GM18520 (cell line): ENCODE results near the gene ALOX15.
"Not testable (repeated sequence)": the region's sequence is repeated elsewhere in the genome, so short reads cannot be mapped to it uniquely, and the experiment has no call there.

ENCODE experiments used
- ATAC-seq: cut with Tn5 transposase; IDR thresholded peaks from one replicate; pipeline ENCODE4 v1.9.1; 2021; ENCODE audit not compliant: unreplicated experiment

Gene ALOX15

DNA sequence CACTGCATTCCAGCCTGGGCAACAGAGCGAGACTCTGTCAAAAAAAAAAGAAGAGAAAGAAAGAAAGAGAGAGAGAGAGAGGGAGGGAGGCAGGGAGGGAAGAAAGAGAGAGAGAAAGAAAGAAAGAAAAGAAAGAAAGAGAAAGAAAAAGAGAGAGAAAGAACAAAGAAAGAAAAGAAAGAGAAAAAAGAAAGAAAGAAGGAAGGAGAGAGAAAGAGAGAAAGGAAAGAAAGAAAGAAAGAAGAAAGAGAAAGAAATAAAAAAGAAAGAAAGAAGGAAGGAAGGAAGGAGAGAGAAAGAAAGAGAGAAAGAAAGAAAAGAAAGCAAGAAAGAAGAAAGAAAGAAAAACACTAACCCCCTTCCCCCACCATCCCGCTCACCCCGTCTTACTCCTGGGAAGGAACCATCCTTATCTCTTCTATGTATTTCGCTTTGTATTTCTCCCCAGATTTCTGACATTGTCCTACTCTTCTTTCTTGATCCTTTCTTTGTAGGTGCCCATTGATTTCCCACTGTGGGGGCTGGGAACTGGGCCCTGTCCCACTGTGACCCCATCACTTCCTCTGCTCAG is 20.9 kb downstream of the ALOX15 start:
- ATAC-seq: no peak

GRCh38 chr17:4617590-4618351 is 23.7 kb downstream of the ALOX15 start:
- ATAC-seq: no peak

DNA sequence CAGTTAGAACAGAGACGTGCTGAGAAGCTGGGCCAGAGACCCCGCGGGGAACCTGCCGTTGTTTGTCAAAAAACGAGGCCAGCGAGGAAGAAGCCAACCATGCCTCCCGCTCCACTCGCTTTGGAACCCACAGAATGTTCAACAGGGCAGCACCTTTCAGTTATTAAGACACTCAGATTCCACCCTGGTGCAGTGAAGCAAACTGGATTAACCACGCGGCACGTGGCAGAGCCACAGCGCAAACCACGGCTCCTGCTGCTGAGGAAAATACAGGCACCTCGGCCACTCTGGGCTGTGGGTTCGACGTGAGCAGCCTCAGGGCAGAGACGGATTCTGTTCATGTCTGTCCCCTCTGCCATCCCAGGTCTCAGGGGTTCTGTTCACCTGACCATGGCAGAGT is 24.4 kb downstream of the ALOX15 start:
- ATAC-seq: no peak

GRCh38 chr17:4616476-4616875 is 25.0 kb downstream of the ALOX15 start:
- ATAC-seq: no peak

- ATAC-seq: no peak
Measured at GRCh38 chr17:4610656-4611055, 30.8 kb downstream of the ALOX15 start.

DNA sequence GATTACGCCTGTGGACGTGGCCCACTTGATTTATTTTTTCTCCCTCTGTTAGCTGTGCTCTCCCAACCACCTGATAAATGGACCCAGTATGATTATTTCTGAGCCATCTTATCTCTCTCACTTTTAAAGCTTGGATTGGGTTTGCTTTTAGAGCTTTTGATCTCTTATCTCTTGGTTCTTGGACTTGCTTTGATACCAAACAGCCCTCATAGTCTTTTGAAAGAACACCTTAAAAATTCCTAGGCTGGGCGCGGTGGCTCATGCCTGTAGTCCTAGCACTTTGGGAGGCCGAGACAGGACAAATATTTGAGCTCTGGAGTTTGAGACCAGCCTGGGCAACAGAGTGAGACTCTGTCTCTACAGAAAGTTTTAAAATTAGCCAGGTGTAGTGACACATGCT is 31.3 kb downstream of the ALOX15 start:
- ATAC-seq: no peak

DNA sequence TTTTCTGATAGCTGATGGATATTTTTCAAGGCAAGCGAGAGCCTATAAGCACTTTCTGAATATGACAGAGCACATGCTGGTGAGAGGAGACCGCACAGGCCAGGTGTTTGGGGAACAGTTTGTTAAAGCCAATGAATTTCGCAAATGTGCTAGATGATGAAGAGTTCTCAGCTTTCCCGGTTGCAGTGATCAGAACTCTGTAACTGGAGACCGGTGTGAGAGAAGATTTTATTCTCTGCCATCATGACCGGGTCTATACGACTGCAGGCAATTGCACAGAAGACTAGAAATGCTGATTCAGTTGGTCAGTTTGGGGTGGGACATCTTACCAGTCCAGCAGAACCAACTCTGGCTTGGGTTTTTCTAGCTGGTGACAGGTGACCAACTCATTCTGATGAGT is 31.7 kb downstream of the ALOX15 start:
- no peak for ATAC-seq

DNA sequence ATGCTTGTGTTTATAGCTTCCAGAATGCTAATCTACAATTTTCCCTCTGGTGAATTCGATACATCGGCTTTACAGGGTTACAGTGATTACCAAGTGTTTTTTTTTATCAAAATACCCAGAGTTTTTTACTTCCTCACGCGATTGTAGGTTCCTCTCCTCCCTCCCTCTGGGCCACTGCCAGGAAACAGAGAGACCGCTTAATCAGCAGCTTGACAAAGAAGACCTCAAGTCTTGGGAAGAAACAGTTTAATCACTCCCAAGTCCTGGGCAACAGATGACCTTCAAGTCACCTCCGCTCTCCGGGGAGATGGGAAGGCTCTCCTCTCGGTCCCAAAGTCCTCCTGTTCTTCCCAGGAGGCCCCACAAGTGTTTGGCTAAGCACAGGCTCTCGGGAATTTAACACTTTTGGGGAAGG is 33.7 kb downstream of the ALOX15 start:
- no peak for ATAC-seq

DNA sequence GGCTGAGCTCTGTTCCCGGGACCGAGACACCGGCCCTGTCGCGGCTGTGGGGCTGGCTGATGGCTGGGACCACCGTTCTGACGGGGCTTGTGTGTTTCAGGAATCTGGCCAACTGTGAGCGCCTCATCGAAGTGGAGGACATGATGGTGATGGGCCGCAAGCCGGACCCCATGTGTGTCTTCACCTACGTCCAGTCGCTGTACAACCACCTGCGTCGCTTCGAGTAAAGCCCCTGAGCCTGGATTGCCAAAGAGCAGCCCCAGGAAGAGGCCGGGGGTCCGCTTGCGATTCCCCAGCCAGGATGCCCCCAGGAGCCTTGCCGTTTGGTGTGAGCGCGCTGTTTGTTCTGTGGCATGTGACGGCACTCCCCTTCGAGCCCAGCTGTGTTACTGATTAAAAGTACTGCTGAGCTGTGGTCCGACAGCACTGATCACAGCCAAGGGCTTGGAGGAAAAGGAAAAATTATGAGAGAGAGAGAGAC is 34.2 kb downstream of the ALOX15 start:
- ATAC-seq: no peak

DNA sequence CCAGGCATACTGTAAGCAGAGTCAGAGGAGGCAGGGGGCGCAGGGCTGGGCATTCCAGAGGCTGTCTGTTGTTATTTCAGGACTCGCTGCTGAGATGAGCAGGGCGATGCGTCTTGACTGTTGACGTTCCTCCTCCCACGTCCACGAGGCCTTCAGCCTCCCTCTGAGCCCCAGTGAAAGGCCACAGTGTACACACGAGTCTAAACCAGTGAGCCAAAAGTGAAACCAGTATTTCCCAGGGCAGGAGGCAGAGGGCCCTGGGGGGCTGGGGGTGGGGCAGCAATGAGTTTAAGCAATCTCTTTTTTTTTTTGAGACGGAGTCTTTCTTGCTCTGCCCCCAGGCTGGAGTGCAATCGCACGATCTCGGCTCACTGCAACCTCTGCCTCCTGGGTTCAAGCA is 35.7 kb downstream of the ALOX15 start:
- no peak for ATAC-seq

DNA sequence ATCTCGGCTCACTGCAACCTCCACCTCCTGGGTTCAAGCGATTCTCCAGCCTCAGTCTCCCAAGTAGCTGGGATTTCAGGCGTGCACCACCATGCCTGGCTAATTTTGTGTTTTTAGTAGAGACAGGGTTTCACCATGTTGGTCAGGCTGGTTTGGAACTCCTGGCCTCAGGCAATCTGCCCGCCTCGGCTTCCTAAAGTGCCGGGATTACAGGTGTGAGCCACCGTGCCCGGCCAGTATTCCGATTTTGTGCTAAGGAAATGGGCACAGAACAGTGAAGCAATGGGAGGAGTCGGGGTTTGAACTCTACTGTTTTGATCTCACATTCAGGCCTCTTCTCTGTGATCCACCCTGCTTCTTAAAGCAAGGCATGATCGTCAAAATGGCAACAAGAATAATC is 36.7 kb downstream of the ALOX15 start:
- ATAC-seq: not testable (repeated sequence)

- no peak for ATAC-seq
Measured at GRCh38 chr17:4604111-4604644, 37.3 kb downstream of the ALOX15 start.

DNA sequence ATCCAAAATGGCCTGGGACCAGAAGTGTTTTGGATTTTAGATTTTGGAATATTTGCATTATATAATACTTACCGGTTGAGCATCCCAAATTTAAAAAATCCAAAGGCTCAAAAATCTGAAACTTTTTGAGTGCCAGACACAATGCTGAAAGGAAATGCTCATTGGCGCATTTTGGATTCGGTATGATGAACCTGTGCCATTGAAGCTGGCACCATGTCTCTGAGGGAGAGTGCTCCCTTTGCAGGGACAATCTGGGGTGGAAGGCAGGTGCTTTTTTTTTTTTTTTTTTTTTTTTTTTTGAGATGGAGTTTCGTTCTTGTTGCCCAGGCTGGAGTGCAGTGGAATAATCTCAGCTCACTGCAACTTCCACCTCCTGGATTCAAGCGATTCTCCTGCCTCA is 39.4 kb downstream of the ALOX15 start:
- no peak for ATAC-seq

DNA sequence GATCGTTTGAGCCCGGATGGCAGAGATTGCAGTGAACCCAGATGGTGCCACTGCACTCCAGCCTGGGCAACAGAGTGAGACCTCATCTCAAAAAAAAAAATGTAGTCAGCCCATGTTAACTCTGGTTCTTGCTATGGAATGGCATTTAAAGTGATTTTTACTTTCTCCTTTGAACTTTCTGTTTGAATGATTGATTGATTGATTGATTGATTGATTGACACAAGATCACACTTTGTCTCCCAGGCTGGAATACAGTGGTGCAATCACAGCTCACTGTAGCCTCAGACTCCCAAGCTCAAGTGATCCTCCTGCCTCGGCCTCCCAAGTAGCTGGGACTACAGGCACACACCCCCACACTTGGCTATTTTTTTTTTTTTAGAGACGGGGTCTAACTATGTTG is 40.2 kb downstream of the ALOX15 start:
- no peak for ATAC-seq

DNA sequence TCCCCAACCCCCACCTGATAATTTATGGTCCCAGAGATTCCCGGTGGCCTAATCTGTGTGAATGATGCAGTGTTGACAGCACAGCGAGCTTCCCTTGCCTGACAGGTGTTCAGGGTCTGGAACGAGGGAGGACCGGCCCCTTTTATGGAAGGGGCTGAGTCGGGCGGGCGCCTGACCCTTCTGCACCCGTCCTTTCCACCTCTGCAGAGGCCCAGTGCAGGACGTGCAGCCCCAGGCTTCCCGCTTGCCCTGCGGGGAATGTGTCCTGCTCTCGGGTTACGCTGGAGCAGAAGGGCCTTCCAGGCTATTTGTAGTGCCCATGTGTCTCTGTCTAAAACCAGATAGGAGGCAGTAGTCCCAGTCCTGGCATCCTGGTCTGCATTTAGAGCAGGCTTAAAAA is 40.9 kb downstream of the ALOX15 start:
- ATAC-seq: no peak

- ATAC-seq: no peak
Measured at GRCh38 chr17:4599505-4600281, 41.8 kb downstream of the ALOX15 start.

DNA sequence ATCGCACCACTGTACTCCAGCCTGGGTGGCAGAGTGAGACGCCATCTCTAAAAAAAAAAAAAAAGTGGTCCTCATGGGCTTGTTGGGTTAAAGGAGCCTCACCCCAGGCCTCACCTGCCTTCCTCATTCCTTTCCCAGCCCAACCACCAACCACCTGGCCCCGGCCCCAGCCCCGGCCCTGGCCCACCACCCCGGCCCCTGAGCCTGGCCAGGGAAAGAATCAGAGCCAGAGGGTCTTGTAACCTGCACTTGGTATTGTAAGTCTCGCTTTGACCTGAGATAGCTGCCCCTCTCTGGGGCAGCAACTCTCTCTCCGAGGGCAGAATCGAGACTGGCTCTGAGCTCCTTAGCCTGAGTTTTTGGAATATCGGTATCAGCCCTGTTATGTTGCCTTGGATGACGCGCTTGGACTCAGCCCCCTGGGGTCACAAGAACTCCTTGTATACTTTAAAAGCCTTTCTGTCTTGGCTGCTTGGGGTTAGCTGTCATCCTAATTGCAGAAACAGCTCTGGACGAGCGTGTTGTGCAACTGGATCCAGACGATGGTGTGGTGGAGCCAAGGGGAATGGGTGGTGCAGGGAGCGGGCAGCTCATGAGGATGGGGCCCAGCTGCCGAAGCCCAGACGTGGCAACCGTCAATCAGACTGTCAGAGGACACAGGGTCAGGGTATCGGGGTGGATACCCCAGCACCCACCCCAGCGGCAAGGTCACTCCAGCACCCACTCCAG is 42.5 kb downstream of the ALOX15 start:
- ATAC-seq: no peak

DNA sequence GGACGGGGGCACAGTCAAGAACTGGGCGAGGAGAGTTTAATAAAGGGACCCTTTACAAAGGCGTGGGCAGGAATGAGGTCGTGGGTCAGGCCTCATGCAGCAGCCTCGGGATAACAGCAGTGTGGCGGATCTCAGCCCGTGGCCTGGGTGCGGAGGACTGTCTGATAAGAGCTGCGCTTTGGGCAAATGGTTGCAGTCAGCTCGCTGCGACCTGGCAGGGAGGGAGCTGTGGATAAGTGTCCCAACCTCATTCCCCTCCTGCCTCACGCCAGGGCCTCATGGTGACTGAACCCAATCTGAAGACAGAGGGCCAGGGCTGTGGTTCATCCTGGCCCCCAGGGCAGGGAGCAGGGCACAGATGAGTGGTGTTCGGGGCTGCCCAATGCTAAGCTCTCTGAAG is 43.5 kb downstream of the ALOX15 start:
- no peak for ATAC-seq

- no peak for ATAC-seq
Measured at GRCh38 chr17:4596636-4597380, 44.7 kb downstream of the ALOX15 start.

- ATAC-seq: not testable (repeated sequence)
Measured at GRCh38 chr17:4595685-4596342, 45.7 kb downstream of the ALOX15 start.
